Stimulated activated CD4-positive, alpha-beta T cell treated with anti-CD3 and anti-CD28 coated beads, Interleukin-2, amount 100 ng/mL, for 48 hours (primary cell): ENCODE data around the gene RAB6B.

Experiments used
- DNase-seq, 2 donors: peaks; one replicate each; pipeline ENCODE4 v3.0.0-alpha.2; 2020

Gene RAB6B

DNA sequence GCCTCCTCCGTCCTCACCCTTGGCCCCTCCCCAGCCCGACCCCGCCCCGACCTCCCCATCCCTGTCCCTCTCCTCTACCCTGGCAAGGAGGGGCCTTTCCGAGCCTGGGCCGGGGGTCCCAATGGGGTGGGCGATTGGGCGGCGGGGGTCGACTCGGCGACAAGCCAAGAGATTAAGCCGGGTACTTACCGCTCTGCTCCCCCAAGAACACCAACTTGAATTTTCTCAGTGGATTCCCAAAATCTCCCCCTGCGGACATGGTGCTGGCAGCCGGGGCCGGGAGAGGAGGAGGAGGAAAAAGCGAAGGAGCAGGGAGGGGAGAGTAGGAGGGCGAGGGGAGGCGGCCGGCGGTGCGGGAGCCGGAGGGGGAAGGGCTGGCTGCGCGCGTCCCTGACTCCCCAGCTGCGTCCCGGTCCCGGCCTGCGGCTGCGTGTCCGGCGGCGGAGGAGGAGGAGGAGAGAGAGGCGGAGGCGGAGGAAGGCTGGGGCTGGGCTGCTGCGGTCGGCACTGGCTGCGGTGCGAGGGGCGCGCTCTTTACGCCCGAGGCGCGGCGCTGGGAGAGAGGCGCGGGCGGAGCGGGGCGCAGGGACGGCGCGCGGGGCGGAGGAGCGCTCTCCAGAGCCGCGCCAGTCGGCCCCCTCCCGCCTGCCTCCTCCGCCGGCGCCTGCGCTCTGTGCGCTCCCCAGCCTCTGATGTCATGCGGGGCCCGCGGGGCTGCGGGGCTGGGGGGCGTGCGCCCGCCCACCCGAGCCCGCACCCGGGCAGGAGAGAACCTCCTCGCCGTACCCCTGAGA is at the start of gene RAB6B:
Gene RAB6B (minus strand): TSS at position 675 of the 794 bp plus-strand sequence. CDS start 416 bp downstream, at position 259.
- no peak for DNase-seq

- no peak for DNase-seq
These were observed 49.1 kb upstream of the RAB6B start for GRCh38 chr3:133944641-133945380.

DNA sequence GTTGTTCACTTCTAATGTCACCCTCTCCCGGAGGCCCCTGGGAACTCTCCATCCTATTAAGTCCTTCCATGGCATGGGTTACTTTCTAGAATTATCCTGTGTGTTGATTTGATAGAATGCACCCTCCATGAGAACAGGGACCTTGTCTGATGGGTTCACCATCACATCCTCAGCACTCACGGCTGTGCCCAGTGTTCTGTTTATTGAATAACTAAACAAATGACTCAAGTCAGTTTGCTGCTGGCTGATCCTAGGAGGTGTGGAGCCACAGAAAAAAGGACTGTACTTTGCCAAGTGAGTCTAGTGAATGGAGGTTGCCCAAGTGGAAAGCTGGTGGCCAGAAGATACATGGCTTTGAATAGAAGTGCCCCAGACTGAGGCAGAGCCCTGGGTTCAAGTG is 48.5 kb upstream of the RAB6B start:
- DNase-seq = no peak

GRCh38 chr3:133943639-133944141 is 48.0 kb upstream of the RAB6B start:
- DNase-seq = no peak

DNA sequence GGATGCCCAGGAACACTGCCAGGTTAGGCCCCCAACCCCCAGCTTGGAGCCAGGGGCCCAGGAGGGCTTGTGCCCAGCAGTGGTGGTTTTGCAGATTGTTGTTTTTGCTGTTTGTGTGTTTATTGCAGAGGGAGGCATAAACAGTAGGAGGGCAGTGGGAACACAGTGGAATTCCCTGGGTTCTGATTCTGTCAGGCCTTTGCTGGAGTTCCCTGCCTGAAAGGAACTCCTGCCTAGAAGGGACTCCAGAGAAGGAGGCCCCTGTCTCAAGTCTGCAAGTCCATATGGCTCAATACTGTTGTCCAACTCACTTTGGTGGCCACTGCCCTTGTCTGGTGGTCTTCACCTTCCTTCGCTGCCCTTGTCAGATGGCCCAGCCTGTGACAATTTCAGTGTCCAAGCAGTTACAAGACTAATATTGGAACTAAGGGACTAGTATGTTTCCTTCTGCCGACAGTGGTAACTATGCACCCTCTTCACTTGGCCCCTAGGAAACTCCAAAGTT is 47.4 kb upstream of the RAB6B start:
- no peak for DNase-seq

GRCh38 chr3:133941415-133941821 is 45.7 kb upstream of the RAB6B start:
- DNase-seq = no peak

DNA sequence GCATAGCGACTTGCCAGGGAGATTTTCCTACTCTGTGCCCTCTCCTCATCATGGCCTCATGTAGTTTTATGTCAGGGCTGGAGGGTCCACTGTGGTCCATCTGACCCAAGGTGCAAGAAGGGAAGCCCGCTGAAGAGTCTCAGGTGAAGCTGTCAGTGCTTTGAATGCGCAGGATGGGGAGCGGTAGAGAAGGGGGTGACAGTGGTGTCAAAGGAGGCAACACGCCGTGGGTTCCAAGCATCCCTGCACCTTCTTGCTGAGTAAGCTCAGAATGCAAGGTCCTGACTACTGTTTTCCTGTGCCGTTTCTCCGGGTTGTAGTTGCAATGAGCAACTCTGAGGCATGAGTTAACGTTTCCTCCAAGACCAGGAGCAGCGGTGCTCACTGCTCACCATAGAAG is 44.9 kb upstream of the RAB6B start:
- no peak for DNase-seq

- DNase-seq = no peak
These were observed 43.8 kb upstream of the RAB6B start for GRCh38 chr3:133939463-133939835.

DNA sequence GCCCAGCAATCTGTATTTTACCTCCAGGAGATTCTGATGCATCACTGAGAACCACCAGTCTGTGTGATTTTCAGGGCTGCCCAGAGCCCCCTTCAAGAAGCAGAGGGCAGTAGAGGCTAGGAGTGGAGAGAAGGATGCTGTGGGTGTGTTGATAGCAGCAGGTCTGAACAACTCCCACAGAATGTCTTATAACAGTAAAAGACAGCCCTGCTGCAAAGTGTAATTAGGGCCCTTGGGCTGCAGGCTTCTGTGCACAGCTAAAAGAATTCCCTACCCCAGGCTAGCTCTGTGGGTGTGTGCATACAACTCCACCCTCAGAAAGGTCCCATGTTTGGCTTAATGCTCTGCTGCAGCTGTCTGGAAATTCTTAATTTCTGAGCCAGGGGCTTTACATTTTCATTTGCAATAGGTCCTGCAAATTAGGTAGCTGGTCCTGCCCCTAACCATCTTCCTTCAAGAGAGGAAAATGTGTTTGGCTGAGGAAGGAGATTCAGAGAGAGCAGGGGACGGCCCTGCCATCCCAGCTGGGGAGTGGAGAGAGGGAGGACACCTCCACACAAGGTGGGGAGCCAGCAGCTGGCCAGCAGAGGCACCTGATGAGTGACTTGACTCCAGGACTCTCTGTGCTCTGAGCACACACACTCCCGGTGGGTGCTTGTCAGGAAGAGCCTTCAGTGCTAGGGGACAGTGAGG is 43.2 kb upstream of the RAB6B start:
- DNase-seq = no peak

GRCh38 chr3:133937756-133938601 is 42.3 kb upstream of the RAB6B start:
- no peak for DNase-seq

- no peak for DNase-seq
These were observed 41.5 kb upstream of the RAB6B start for GRCh38 chr3:133937061-133937686.

DNA sequence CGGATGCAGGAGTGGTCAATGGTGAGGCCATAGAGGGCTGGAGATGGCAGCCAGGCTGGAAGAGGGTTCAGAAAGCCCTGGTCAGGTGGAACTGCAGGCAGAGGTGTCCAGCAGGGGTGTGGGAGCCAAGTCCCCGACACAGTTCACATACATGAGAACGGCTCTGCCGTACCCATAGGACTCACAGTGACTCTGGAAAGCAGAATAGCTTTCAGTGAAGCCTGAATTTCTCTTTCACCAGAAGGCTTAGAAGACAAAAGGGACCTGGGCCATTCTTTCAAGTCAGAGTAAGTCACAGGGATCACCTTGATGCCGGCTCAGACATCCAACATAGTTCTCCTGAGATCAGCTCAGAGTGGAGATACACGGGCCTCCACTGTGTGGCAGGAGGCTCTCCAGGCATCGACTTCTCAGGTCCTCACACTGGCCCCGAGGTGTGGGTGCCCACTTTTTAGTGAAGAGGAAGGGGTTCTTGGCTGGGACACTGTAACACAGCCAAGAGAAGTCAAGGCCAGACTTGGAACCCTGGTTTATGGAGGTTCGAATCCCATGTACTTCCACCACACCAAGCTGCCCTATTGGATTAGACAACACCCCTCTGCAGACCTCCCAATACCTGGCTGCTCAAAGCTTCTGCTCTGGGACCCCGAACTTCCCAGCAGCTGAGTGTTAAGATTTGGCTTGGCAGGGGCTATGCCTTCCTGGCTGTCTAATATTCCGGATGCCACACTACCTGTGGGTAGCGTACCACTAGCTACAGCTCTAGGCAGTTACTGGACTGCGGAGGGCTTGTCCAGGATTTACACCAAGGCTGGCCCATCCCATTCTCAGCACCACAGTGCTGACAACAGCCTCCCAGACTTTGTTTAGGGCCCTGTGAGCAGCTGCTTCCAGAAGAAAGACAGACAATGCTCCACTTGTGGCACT is 40.4 kb upstream of the RAB6B start:
- DNase-seq = no peak

DNA sequence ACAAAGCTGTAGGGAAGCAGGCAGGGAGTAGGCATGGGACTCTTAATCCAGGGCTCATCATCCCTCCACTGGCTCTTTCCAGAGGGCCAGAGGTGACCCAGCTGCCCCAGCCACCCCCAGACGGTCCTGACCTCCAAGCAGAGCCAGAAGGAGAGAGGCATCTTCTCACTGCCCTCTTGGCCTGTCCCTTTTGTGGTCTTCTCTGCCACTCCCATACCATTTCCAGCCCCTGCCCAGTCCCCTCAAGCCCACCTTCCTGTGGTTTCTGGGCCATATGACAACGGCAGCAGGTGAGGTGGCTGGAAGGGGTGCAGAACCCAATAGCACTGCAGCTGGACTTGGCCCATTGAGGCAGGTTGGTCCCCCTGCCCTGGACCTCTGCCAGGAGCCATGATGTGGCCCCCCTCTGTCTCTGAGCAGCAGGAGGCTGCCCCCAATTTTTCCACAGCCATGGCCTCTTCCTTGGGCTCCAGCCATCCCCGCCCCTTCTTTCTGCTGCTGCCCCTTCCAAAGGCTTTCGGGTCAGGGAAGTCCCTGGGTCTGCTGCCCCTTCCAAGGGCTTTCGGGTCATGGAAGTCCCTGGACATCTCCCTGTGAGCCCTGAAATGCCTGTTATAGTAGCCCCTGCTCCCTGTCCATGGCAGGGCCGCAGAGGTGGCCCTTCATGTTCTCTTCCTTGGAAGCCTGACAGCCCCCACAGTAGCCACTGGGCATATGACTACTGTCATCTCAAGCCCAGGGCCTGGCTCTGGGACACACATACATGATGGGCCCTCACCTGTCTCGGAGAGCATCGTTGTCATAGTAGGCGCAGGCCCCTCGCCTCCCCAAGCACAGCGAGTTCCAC is 39.5 kb upstream of the RAB6B start:
- no peak for DNase-seq

- DNase-seq = no peak
These were observed 38.6 kb upstream of the RAB6B start for GRCh38 chr3:133934073-133934970.

DNA sequence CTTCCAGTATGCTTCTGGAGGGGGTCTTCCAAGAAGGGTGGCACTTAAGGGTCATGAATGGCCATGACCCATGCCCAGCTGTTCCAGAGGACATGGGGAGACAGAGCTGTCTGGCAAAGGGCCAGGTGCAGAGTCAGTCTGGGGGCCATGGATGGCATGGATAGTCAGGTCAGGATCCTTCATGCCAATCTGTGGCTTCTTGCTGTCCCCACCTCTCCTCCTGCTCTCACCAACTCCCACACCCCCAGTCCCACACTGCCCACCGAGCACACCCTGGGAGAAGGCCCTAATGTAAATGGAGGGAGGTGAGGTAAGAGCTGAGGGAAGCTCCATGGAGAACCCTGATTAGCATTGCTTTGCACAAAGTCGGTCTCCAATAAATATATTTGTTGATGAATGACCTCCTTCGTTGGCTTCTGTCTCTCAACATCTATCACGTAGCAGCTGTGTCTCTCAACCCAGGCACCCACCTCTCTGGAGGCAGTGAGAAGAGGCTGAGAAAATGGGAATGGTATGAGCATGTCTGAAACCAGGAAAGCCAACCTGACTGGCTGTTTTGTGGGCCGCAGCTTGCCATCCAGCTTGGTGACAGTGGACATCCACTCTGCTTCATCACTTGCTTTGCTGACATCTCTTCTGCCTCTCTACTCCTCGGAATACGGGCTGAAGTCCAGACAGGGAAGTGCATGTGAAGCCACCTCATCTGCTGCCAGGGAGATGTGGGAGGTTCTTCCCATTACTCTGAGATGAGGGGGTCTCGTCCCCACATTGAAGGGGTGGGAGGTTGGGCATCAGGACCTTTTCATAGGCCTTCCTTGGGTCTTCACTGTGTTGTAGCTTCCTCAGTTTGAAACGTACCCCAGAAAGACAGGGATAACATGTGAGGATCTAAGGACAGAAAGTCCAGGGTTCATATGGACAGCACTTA is 37.7 kb upstream of the RAB6B start:
- DNase-seq = no peak

DNA sequence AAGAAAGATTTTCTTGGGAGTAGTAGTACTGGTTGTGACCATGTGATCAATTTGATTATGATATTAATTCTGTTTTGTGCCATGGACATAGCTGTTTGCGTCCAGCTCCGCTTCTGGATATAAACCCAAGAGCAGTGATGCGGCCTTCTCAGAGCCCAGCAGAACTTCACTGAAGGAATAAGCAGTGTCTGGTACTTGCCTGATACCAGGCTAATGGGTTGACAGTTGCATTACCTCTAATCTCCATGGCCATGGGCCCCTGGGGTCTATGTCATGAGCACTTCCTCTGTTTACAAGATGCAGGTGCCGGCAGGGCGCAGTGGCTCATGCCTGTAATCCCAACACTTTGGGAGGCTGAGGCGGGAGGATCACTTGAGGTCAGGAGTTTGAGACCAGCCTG is 36.3 kb upstream of the RAB6B start:
- no peak for DNase-seq

- no peak for DNase-seq
These were observed 35.4 kb upstream of the RAB6B start for GRCh38 chr3:133931084-133931483.
